Stomach (tissue), 9 donors: ENCODE data around the gene FARS2. TPM values are rescaled to one million over a fixed set of nuclear protein-coding genes. Genes with fewer than 3 reads are reported as not detected.
A peak's percentile ranks its signal among the peaks of the same experiment; 100 is the strongest.

ENCODE experiments used
- DNase-seq, 2 donors: peaks; one replicate each; pipeline versions ENCODE4 v3.0.0 to v3.0.0-alpha.2; 2013 to 2019
- H3K27ac ChIP-seq, 5 donors: fragments of 200-600 bp in 4 of 5; sonication (generic) in 4 of 5; one replicate each; pipeline ENCODE4 v1.5.1; 2013 to 2019; ENCODE audit warnings: mild to moderate bottlenecking in 1 of 5, moderate library complexity in 1 of 5
- H3K27me3 ChIP-seq, 3 donors: fragments of 200-600 bp; sonication (generic); one replicate each; pipeline ENCODE4 v1.5.1; 2017 to 2019; ENCODE audit warnings: mixed run types in 1 of 3
- H3K36me3 ChIP-seq, 4 donors: fragments of 200-600 bp; sonication (generic); 1 replicate in 3 of 4; 2 replicates in 1 of 4; pipeline ENCODE4 v1.5.1; 2016 to 2019
- H3K4me1 ChIP-seq, 4 donors: fragments of 200-600 bp; sonication (generic); one replicate each; pipeline ENCODE4 v1.5.1; 2016 to 2019
- H3K4me3 ChIP-seq, 4 donors: fragments of 200-600 bp; sonication (generic) in 3 of 4; one replicate each; pipeline ENCODE4 v1.5.1; 2016 to 2019; ENCODE audit warnings: mild to moderate bottlenecking in 1 of 4
- H3K9me3 ChIP-seq, 4 donors: fragments of 200-600 bp; sonication (generic); one replicate each; pipeline ENCODE4 v1.5.1; 2016 to 2019
- CTCF ChIP-seq, 7 experiments: fragments of 450-650 bp in 4 of 7; fragments of 200-600 bp in 3 of 7; sonication (generic) in 3 of 7; IDR thresholded peaks; one replicate each; pipeline ENCODE4 v1.5.1; 2016 to 2019; ENCODE audit warnings: antibody characterized with exemption in 7 of 7, control low read depth in 2 of 7, mild to moderate bottlenecking in 1 of 7
- EP300 ChIP-seq: sonication (generic); formaldehyde crosslinking; IDR thresholded peaks from one replicate; pipeline ENCODE4 v1.6.1; 2017; ENCODE audit warnings: antibody characterized with exemption
- POLR2A ChIP-seq, 4 donors: fragments of 450-650 bp; IDR thresholded peaks; one replicate each; pipeline ENCODE4 v1.6.1; 2016; ENCODE audit warnings: antibody characterized with exemption in 4 of 4, control low read depth in 2 of 4, mild to moderate bottlenecking in 1 of 4, moderate library complexity in 1 of 4
- POLR2AphosphoS5 ChIP-seq, 3 donors: sonication (generic); formaldehyde crosslinking; IDR thresholded peaks; one replicate each; pipeline ENCODE4 v1.6.1; 2016; ENCODE audit warnings: antibody characterized with exemption in 3 of 3
- WGBS, 5 donors: extraction: QIAGEN DNeasy Blood & Tissue Kit in 3 of 5; methylation state at CpG; one replicate each; pipeline versions ENCODE4 v1.1.5 to v1.1.7; 2013 to 2018; 5-methylcytosine and 5-hydroxymethylcytosine counted together
- intact Hi-C: fragments of 100-400 bp; cut with DNase I; formaldehyde crosslinking; loops from one replicate; pipeline ENCODE4 v1.15.1; 2023; ENCODE audit warnings: low total_unique reads
- polyA plus RNA-seq, 3 donors: library from polyadenylated mRNA; stranded (reverse); fragments of 200-250 nt; gene quantifications; one replicate each; pipeline ENCODE4 v1.2.3, GENCODE V29; 2013
- total RNA-seq, 5 donors: library from RNA; depleted of rRNA; stranded (reverse); fragments of >200 nt; gene quantifications; one replicate each; pipeline versions ENCODE4 v1.1.0 to v1.2.3, GENCODE V29; 2014 to 2016
- donor health status: healthy with polysubstance abuse.
- donor health status: Bipolar disorder and iron deficiency.
- donor health status: healthy.

Gene FARS2
- total and polyA plus RNA-seq, 8 donors = 3.8 to 47.8 (median 15.9) TPM

GRCh38 chr6:5664149-5664548, 402.8 kb downstream of the FARS2 start:
- H3K4me3 ChIP-seq = no peak overlapping the region
- H3K27ac ChIP-seq = no peak overlapping the region
- peaks cover 0 to 8% (median 0%) of the 10 kb centered on the region in 4 donors for H3K4me1 ChIP-seq
- no peak for DNase-seq
- WGBS, 5 donors = 91 to 97% (median 94%) methylated on average over 3 of the region's 3 CpGs
- TF ChIP-seq POLR2AphosphoS5 (IDR thresholded peaks at IDR 0.05) = no peak
- no peak for TF ChIP-seq CTCF (IDR thresholded peaks at IDR 0.05)
- TF ChIP-seq EP300 = no peak
- TF ChIP-seq POLR2A (IDR thresholded peaks at IDR 0.05) = no peak
- H3K36me3 ChIP-seq = no peaks in the 10 kb centered on the region
- H3K27me3 ChIP-seq = no peaks in the 10 kb centered on the region
- intact Hi-C loops = no loop called here
- H3K9me3 ChIP-seq = no peaks in the 10 kb centered on the region

GRCh38 chr6:5665173-5665572, 403.9 kb downstream of the FARS2 start:
- no peak for TF ChIP-seq POLR2A (IDR thresholded peaks at IDR 0.05)
- TF ChIP-seq CTCF (IDR thresholded peaks at IDR 0.05) = no peak
- no peak for TF ChIP-seq POLR2AphosphoS5 (IDR thresholded peaks at IDR 0.05)
- TF ChIP-seq EP300 = no peak
- Histone ChIP-seq H3K36me3 (no peaks in the 10 kb centered on the region), H3K4me1 (peaks cover 0 to 8% (median 0%) of the 10 kb centered on the region in 4 donors), H3K9me3 (no peaks in the 10 kb centered on the region), H3K27ac (no peak overlapping the region), H3K27me3 (no peaks in the 10 kb centered on the region), H3K4me3 (no peak overlapping the region)
- 82 to 88% (median 86%) methylated on average over 7 to 8 of the region's 8 CpGs for WGBS, 5 donors
- intact Hi-C loops = no loop called here
- peak in 1 of 2 donors; percentile 60 for DNase-seq

GRCh38 chr6:5665667-5666066, 404.4 kb downstream of the FARS2 start:
- Histone ChIP-seq H3K36me3 (no peaks in the 10 kb centered on the region), H3K27me3 (no peaks in the 10 kb centered on the region), H3K9me3 (no peaks in the 10 kb centered on the region), H3K4me3 (no peak overlapping the region), H3K27ac (no peak overlapping the region), H3K4me1 (peaks cover 0 to 8% (median 2%) of the 10 kb centered on the region in 4 donors)
- DNase-seq = no peak
- TF ChIP-seq EP300 (no peak), CTCF (IDR thresholded peaks at IDR 0.05) (no peak), POLR2AphosphoS5 (IDR thresholded peaks at IDR 0.05) (no peak), POLR2A (IDR thresholded peaks at IDR 0.05) (no peak)
- 82 to 96% (median 88%) methylated on average over 2 of the region's 2 CpGs for WGBS, 5 donors
- intact Hi-C loops = no loop called here

- no peak for DNase-seq
- 81 to 98% (median 90%) methylated on average over 7 of the region's 7 CpGs for WGBS, 5 donors
- peaks cover 0 to 14% (median 5%) of the 10 kb centered on the region in 4 donors for H3K4me1 ChIP-seq
- no peaks in the 10 kb centered on the region for H3K27me3 ChIP-seq
- TF ChIP-seq EP300 (no peak), CTCF (IDR thresholded peaks at IDR 0.05) (no peak), POLR2AphosphoS5 (IDR thresholded peaks at IDR 0.05) (no peak), POLR2A (IDR thresholded peaks at IDR 0.05) (no peak)
- H3K36me3 ChIP-seq = no peaks in the 10 kb centered on the region
- H3K9me3 ChIP-seq = no peaks in the 10 kb centered on the region
- intact Hi-C loops = no loop called here
- no peak overlapping the region for H3K27ac ChIP-seq
- no peak overlapping the region for H3K4me3 ChIP-seq
Measured at GRCh38 chr6:5666695-5667094, 405.4 kb downstream of the FARS2 start.
